ENCODE measurements around the gene DCUN1D1. TPM values are rescaled to one million over a fixed set of nuclear protein-coding genes. Genes with fewer than 3 reads are reported as not detected.

Gene DCUN1D1
- total and polyA plus RNA-seq, 5 donors from 2014 or later, result 25.0 to 39.3 (median 25.7) TPM

Other genes starting within 250 kb of the DCUN1D1 start
- gene ATP11B, start 187.0 kb downstream of the DCUN1D1 start, total RNA-seq, result 151 TPM
- gene ATP11B, start 187.0 kb downstream of the DCUN1D1 start, polyA plus RNA-seq, result 10 to 100 TPM; 26.8 to 51.6 (median 37.1) TPM
- gene MCCC1, start 119.0 kb upstream of the DCUN1D1 start, total RNA-seq, result 23.4 TPM
- 10 to 100 TPM; 22.1 to 27.7 (median 23.7) TPM for gene MCCC1, start 119.0 kb upstream of the DCUN1D1 start, polyA plus RNA-seq
- 3.7 TPM for gene LAMP3, start 182.2 kb upstream of the DCUN1D1 start, total RNA-seq
- 1 to 10 TPM; 2.7 to 6.5 (median 5.7) TPM for gene LAMP3, start 182.2 kb upstream of the DCUN1D1 start, polyA plus RNA-seq

Data from CD4-positive, CD25-positive, alpha-beta regulatory T cell (primary cell).